Adipose tissue (tissue), 3 donors: Measurements from ENCODE around the gene METTL16. TPM values are rescaled to one million over a fixed set of nuclear protein-coding genes. Genes with fewer than 3 reads are reported as not detected.

Source experiments
- H3K27ac ChIP-seq: one replicate; pipeline ENCODE4 v1.5.1; 2013; ENCODE audit warnings: low read depth, low read length
- WGBS, 3 donors: extraction: QIAGEN DNeasy Blood & Tissue Kit; methylation state at CpG; one replicate each; pipeline ENCODE4 v1.1.7; 2013; 5-methylcytosine and 5-hydroxymethylcytosine counted together
- polyA plus RNA-seq, 3 donors: library from polyadenylated mRNA; stranded (reverse); fragments of 200-250 nt; gene quantifications; one replicate each; pipeline ENCODE4 v1.2.3, GENCODE V29; 2013
- donor health status: healthy with polysubstance abuse.
- donor health status: Bipolar disorder and iron deficiency.
- donor health status: healthy.

The METTL16 gene
- polyA plus RNA-seq, 3 donors = 7.2 to 16.9 (median 11.2) TPM

DNA sequence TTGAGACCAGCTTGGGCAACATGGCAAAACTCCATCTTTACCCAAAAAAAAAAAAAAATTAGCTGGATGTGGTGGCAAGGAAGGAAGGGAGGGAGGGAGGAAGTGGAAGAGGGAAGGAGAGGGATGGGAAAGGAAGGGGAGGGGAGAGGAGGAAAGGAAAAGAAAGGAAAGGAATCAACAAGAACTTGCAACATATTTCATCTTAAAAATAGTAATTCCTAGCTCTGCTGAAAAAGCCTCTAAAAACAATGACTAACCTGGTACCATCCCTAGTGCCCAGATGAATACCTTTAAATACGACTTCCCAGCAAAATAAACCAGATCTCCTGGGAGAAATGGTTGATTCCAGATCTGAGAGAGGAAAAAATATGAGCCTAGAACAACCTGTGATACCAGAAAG is 83.8 kb downstream of the METTL16 start:
- H3K27ac ChIP-seq = no peak overlapping the region
- 89 to 100% (median 94%) methylated on average over 1 of the region's 1 CpG for WGBS, 3 donors

DNA sequence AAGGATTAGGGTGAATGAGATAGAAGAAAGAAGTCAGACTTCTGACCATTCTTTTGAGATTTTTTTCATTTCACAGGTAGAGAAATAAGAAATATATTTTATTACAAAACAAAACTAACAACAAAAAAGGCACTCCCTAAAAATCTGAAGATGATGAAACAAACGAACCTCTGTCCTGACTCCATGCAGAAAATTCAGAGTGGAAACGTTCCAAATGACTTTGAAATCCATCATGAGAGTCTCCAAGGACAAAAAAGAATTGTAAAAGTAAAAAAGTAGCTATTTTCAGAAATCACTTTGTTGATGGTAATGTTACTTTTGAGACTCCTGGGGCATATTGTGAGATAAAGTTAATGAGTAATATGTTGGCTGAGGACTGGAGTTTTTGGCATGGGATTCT is 84.5 kb downstream of the METTL16 start:
- no peak overlapping the region for H3K27ac ChIP-seq
- 42 to 60% (median 45%) methylated on average over 2 of the region's 2 CpGs for WGBS, 3 donors

DNA sequence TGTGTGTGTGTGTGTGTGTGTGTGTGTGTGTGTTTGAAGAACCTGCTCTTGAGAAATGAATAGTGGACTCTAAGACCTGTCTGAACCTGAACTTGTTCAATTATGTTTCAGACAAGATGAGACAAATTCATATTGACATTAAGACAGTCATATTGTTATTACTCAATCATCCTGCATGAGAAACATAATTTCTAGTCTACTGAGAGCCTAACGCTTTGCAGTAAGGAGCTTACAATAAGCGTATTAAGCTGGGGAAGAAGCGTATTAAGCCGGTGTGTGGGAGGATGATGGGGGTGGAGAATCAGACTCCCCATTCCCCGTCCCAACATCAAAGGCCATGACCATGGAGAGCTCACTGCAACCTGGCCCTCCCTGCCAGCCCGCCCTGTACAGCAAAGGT is 88.4 kb downstream of the METTL16 start:
- no peak overlapping the region for H3K27ac ChIP-seq
- WGBS, 3 donors = 85 to 90% (median 87%) methylated on average over 6 of the region's 6 CpGs

DNA sequence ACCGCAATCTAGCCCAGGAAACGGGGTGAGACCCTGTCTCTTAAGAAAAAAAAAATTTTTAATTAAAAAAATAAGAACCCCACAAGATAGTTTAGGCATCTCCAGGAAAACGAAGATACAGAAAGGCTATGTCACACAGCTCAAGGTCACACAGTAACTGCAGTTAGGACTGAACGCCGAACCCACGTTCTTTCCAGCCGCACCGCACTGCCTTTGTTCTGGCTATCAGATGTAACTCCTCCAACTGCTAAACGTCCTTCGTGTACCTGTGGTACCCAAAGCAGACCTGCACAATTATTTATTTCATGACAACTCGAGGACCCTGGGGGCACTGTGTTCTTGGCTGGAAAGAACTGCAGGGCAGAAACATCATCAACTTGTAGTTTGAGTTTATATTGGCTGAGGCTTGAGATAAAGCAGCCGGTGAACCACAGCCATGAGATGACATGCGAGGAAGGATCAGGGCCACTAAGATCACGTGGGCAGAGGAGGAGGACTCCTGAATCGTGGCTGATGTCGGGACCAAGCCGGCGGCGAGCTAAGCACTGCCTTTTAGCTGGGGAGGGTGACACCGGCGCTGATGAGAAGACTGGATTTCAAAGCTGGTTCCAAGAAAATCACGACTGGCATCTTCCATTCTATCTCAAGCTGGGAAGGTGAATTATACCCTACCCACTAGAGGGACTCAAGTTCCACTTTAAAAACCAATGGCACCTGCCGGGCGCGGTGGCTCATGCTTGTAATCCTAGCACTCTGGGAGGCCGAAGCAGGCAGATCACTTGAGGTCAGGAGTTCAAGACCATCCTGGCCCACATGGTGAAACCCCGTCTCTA is 90.2 kb downstream of the METTL16 start:
- H3K27ac ChIP-seq = no peak overlapping the region
- WGBS, 3 donors = 54 to 91% (median 90%) methylated on average over 27 of the region's 27 CpGs

DNA sequence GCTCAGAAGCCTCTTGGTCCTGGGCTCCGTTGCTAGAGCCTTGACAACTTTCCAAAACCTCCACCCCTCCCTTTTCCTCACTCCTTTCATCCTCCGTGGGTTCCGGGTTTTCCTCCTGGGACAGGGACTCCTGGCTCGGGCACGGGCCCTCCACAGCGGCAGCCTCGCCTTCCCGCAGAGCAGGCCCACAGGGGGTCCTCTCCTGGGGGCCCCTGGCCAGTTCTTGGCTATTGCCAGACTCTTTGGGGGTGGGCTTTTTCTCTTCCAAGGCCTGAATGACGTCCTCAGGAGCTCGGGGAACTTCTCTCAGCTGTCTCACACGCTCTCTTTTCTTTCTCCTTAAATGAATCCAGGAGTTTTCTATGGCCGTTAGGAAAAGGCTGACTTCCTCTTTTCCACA is 91.5 kb downstream of the METTL16 start:
- H3K27ac ChIP-seq = no peak overlapping the region

DNA sequence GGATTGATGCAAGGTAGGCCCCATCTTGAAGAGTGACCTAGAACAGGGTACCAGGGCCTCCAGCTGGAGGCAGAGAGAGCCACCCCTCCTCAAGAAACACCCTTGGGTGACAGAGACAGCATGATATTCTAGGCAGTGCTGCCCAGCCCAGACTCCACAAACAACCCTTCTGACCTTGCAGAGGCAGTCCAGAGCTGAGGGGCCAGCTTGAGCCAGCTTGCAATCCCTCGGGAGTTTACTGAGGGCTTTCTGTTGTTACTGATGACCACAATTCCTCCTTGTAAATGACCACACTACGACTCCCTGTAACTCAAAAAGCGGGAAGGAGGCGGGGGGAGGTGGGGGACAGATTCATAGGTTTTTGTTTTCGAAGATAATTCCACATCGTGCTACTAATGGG is 92.2 kb downstream of the METTL16 start:
- H3K27ac ChIP-seq = no peak overlapping the region
- WGBS, 3 donors = 84 to 92% (median 88%) methylated on average over 6 of the region's 6 CpGs

More for the DNA sequence above, 91.5 kb downstream of the METTL16 start:
- 66 to 79% (median 75%) methylated on average over 12 of the region's 12 CpGs for WGBS, 3 donors

DNA sequence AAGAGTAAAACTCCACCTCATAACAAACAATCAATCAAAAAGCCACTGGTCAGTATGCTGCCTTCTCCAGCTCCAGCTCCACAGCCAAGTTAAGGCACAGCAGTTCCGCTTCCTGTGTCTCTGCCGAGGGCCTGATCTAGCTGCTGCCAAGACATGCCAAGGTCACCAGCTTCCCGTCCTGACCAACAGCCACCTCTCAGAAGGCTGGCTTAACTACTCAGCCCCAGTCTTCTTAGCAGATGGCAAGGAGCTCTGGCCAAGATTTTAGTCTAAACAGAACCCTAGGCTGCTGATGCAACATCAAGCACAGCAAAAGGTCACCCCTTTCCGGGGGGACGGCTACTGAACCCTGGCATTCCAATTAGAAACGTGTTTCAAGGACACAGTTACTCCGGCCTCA is 93.1 kb downstream of the METTL16 start:
- 25 to 70% (median 65%) methylated on average over 7 of the region's 7 CpGs for whole genome bisulfite sequencing, 3 donors
- no peak overlapping the region for H3K27ac ChIP-seq

DNA sequence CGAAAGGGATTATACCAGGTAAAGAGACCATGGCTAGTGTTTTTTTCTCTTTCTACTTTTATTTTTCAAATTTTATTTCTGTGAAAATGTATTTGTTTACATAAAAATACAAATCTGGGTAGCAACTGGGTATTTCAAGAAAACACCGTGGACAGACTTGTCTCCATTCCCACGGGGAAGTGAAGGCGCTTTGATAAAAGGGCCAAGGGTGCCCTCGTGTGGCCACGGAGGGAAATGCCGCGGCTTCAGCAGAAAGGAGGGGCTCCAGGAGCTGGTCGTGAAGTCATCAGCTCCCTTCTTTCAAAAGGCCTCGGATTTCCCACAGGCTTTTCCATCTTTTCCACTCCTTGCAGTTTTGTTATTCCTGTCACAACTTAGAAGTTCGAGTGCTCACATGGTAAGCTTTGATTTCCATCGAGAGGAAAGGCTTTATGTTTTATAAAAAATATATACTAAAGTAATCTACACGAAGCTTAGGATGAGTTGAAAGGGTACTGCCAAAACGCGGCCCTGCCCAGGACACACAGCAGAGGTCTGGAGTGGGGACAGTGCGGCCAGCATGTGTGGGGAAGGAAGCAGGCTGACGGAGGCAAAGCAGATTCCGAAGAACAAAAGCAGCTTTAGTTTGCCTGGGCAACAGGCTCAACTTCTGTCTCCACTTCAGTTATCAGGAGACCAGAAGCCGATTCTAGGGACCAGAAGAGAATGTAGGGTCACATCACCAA is 95.5 kb downstream of the METTL16 start:
- WGBS, 3 donors = 24 to 34% (median 29%) methylated on average over 19 of the region's 19 CpGs
- no peak overlapping the region for H3K27ac ChIP-seq

DNA sequence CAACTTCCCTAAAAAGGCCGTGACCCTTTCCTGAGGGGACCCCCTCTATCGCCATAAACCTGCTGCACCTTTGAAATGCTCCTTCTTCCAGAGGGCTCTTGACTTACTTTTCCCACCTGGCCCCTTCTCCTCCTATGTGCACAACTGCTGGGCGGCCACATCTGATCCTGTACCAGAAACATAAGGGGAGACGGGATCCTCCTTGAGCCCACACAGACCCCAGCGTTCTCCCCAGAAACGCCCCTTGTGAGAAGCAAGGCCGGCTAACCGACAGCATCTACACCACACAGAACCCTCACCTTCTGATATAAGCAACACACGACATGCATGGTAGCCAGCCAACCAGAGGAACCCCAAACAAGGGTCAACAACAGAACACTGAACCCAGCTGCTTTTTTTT is 96.6 kb downstream of the METTL16 start:
- H3K27ac ChIP-seq = no peak overlapping the region
- WGBS, 3 donors = 84 to 92% (median 90%) methylated on average over 9 of the region's 9 CpGs

DNA sequence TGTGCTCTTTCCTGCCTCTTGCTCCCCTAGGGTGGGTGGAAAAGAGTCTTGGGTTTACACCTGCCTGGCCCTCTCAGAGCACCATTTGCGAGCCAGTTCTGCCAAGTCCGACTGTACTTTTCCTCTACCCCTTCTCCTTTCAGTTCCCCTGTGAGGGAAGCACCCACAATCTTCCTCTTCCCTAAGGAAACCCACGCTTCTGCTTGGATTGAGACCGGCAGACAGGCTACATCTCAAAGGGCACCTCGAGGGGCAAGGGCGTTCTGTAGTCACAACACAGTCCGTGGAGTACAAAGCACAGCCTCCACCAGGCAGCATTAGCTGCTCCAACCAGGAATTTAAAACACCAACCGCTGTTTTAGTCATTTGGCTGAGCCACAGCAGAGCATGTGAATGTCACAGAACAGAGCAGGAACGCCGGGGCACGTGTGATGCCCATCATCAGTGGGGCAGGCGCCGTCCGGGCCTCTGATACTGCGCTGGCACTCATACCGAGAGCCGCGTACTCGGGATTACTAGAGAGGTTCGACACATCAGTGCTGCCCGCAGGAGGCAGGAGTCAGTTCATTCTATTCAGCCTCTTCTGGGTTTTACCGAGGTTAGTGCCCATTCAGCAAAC is 97.1 kb downstream of the METTL16 start:
- WGBS, 3 donors = 91 to 94% (median 94%) methylated on average over 22 of the region's 22 CpGs
- no peak overlapping the region for H3K27ac ChIP-seq

DNA sequence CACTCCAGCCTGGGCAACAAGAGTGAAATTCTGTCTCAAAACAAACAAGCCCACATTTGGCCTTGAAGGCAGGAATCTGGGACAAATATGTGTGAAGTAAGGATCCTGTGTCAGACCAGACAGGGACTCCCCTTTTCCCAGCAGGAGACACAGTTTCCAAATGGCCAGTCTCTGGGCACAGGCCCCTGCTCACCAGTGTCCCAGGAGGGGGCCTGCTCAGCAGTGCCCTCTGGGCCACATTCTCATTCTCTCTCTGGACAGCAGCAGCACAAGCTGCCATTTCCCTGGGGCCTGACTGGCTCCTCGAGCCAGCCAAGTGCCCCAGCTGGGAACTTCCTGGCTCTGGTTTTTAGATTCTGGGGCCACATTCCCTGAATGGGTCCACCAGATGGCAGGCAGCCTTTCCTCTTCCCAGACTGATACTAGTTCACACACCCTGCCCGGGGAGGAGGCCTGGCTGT is 99.1 kb downstream of the METTL16 start:
- 22 to 60% (median 58%) methylated on average over 2 of the region's 2 CpGs for WGBS, 3 donors
- H3K27ac ChIP-seq = no peak overlapping the region

DNA sequence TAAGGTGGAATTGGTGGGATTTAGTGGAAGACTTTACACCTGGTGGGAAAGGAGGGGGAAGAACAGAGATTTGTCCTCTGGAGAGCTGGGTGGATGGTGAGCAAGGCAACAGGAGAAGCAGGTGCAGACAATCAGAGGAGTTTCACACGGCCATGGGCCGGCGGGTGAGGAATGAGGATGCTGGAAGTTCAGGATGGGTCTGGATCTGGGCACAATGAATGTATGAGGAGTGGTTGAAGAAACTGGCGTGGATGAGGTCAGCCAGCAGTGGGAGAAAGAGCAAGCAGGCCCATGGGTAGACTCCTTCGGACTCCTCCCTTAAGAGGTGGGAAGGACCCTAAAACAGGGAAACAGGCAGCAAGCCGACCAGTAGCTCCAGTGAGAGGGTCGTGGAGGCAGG is 100.7 kb downstream of the METTL16 start:
- 66 to 93% (median 90%) methylated on average over 7 of the region's 7 CpGs for WGBS, 3 donors

DNA sequence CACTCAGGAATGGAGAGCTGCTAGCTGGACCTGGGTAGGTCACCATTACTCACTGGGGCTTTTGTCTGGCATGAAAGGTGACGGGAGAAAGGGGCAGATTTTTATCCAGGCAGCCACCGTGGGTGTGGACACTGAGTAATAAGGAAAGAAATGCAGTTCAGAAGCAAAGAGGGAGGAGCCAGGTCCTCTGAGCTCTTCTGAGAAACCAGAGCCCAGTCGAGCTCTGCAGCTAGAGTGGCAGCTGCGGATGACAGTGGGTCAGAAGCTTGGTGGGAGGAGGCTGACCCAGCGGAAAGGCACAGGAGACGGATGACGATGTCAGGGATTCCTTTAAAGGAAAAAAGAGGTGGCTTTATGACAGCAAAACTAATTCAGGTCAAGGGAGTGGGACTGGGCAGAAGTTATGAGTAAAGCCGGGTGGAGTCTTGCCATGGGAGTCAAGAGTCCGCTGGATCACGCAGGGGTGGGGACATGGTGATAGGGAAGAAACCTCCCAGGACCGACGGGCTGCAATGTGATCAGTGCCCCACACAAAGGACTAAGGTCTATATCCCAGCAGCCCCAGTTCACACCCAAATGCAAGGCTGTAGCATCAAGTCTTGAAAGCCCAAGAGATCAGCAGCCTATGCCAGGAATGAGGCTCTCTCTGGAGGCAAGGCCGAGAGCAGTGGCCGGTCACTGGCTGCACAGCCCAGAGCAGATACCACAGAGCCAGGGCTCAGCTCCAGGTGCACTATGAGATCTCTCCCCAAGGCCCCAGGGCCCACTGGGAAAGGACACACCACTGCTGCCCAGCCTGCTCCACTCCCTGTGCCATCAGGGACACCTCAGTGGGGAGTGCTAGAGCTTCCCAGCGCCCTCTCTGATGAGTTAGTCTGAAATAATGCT is 104.5 kb downstream of the METTL16 start:
- peak overlapping the region; percentile 28 for H3K27ac ChIP-seq
- 37 to 54% (median 40%) methylated on average over 15 of the region's 15 CpGs for WGBS, 3 donors

More for the DNA sequence above, 100.7 kb downstream of the METTL16 start:
- H3K27ac ChIP-seq = no peak overlapping the region

DNA sequence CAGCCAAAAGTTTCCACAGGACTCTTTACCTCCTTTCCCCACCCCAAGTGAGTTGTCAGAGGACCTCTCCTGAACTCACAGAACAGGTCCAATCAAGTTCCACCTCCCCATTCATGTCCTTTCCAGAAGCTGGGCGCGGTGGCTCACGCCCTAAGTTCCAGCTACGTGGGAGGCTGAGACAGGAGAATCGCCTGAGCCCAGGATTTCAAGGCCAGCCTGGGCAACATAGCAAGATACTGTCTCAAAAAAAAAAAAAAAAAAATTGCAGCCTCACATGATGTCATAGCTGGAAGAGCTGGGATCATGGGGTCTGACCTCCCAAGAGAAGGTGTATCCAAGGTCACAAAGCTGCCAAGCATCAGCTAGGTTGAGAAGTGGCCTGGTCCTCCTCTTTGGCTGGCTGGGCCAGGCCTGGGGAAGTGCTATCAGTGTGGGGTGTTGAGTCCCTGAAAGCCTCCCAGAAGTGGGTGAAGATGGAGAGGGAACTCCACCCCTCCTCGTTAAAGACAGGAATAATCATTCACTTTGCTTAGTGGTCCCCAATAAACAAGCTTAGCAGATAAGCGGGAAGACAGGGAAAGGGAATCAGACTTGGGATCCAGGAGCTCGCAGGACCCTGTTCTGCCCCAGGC is 105.3 kb downstream of the METTL16 start:
- 71 to 76% (median 74%) methylated on average over 8 of the region's 8 CpGs for WGBS, 3 donors
- peak overlapping the region; percentile 28 for H3K27ac ChIP-seq

DNA sequence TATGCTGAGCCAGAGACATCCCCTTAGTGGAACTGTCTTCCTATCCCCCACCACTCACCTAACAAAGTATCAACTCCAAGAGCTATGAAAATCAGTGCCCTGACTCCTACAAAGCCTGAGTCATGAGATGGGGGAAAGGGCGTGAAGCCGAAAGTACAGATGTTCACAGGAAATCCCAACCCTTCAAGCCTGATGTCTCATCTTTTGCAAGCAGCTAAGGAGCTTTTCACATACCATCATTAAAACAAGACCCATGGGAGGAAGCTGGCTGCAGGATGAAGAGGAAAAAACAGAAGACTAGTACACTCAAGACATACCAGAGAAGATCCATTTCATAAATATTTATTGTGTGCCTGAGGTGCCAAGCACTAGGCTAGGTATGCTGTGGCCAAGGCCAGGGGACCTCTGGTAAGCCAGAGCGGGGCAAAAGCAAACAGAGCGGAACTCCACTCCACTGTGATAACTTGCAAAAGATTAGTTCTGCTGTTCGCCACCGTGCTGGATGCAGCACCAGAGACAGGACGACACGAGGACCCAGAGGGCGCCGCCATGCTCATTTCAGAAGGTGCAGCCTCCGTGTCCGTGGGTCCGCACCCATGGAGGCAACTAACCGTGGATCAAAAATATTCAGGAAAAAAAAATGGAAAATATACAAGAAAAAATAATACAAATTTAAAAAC is 106.3 kb downstream of the METTL16 start:
- 62 to 79% (median 71%) methylated on average over 14 of the region's 14 CpGs for WGBS, 3 donors

DNA sequence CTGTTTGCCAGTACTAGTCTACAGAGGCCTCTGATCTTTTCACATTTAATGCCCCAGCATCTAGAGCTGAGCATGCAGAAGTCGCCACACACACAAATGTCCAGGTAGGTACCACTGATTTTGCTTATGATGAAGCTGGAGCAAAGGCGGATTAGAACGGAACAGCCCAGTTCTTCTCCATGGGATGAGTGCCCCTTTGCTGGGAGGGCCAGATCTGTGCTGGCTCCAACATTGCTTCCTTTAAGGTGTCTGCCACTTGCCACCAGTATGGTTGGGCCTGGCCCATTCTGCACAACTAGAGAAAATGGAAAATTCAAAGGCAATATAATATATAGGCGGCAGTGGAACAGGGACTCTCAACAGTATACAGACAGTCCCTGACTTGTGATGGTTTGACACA is 108.6 kb downstream of the METTL16 start:
- 94 to 97% (median 96%) methylated on average over 4 of the region's 4 CpGs for WGBS, 3 donors
- no peak overlapping the region for H3K27ac ChIP-seq

More for the DNA sequence above, 106.3 kb downstream of the METTL16 start:
- H3K27ac ChIP-seq = no peak overlapping the region

DNA sequence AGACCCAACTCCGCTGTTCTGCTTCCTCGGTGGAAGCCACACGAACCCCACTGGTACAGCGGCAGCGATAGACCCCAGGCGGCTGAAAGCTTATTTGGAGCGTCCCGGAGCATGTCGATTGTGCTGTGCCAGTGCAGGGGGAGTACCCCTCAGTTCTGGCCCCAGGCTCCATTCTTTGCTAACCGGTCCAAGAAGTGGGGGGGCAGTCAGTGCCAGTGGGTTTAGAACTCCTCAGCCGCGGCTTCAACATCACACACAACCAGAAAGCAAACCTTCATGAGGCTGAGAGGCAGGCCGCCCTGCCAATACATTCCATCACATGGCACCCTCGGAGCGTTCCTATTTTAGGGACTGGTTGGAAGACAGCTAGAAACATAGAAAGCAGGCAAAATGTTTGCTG is 109.1 kb downstream of the METTL16 start:
- WGBS, 3 donors = 29 to 34% (median 30%) methylated on average over 15 of the region's 15 CpGs
- no peak overlapping the region for H3K27ac ChIP-seq
